ES-I3 (cell line): ENCODE data around the gene KIF26A.

Experiments
- H3K36me3 ChIP-seq: 2 replicates; pipeline ENCODE4 v1.6.1; 2013; ENCODE audit warnings: mild to moderate bottlenecking, low read length, control low read depth, moderate library complexity; ENCODE audit not compliant: insufficient read depth
- H3K4me1 ChIP-seq: 2 replicates; pipeline ENCODE4 v1.6.1; 2013; ENCODE audit warnings: mild to moderate bottlenecking, control low read depth, low read length; ENCODE audit not compliant: insufficient read depth
- H3K9ac ChIP-seq: 2 replicates; pipeline ENCODE4 v1.6.1; 2013; ENCODE audit warnings: low read depth, mild to moderate bottlenecking, low read length, moderate library complexity
- H3K9me3 ChIP-seq: 2 replicates; pipeline ENCODE4 v1.6.1; 2013; ENCODE audit warnings: mild to moderate bottlenecking, low read length, moderate library complexity; ENCODE audit not compliant: control insufficient read depth, insufficient read depth

Gene KIF26A

DNA sequence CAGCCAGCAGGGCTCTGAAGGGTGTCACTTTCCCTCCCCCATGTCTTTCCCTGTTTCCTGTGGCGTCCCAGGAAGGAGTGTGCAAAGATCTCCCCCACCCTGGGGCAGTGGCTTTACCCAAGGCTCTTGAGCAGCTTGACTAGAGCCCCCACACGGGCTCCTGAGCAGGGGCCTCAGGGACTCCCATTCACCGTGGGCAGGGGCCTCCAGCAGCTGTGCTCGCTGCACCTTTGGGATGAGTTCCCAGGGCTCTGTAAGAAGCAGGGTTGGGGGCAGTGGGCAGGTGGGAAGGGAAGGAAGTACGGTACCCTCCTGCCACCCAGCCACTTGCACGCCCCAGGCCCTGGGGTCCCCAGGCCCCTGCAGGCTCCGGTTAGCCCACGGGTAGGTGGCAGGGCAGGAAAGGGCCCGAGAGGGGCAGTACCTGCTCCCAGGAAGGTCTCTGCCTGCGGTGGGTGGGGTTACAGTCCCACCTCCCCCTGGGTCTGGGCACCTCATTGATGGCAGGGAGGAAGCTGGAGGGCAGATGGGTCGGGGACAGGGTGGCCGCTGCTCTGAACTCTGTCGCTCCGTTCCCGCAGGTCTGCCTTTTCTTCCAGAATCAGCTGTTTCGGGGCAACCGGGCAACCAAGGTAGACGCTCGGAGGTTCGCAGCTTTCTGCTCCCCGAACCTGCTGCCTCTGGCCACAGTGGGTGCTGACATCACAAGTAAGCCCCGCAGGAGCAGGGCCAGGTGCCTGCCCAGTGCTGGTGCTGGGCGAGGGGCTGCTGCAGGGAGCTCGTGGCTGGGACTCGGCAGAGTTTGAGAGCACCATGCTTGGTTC is 39.9 kb upstream of the KIF26A start:
- H3K4me1 ChIP-seq = peaks cover 5% of the 10 kb centered on the region; the same call in 1 of the 2 replicates
- H3K9ac ChIP-seq = no peak overlapping the region
- no peaks in the 10 kb centered on the region for H3K36me3 ChIP-seq
- no peaks in the 10 kb centered on the region for H3K9me3 ChIP-seq

DNA sequence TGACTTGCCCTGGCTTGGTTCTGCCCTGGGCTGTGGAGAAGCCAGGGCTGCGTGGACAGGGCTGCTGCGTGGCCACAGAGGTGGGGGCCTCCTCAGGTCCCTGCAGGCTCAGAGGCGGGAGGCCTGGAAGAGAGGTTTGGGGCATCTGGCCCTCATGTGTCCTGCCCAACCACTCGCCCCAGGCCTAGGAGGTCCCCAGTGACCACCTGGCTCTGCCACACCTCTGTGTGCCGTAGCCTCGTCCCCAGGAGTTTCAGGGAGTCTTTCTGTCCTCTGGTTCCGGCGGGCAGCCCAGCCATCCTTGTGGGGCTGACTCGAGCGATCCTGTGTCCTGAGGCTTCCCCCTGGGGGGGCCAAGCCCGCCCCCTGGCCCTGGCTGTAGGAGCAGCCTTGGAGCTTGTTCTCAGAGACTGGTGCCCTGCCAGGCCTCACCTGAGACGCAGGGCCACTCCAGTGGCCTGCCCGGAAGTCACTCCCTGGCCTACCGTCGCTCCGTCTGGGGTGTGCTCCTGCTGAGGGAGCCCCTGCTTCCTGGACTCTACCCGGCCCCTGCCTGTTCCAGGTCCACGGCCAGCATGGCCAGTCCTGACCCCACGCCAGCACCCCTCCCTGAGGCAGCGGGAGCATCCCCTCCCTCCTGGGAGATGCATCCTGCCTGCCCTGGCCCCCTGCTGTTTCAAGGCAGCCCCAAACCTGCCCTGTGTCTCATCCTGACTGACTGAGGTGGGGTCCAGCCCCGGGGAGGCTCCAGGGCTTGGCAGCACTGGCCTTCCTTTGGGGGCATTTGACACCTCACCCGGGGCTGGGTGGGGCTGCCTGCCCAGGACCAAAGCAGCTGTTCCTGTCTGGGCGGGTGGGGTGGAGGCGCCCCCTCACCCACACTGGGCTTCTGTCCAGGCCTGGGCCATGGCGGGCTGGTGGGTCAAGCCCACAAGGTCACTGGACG is 39.0 kb upstream of the KIF26A start:
- Histone ChIP-seq H3K36me3 (no peaks in the 10 kb centered on the region), H3K9ac (no peak overlapping the region), H3K9me3 (no peaks in the 10 kb centered on the region), H3K4me1 (peaks cover 2% of the 10 kb centered on the region; the same call in 1 of the 2 replicates)

DNA sequence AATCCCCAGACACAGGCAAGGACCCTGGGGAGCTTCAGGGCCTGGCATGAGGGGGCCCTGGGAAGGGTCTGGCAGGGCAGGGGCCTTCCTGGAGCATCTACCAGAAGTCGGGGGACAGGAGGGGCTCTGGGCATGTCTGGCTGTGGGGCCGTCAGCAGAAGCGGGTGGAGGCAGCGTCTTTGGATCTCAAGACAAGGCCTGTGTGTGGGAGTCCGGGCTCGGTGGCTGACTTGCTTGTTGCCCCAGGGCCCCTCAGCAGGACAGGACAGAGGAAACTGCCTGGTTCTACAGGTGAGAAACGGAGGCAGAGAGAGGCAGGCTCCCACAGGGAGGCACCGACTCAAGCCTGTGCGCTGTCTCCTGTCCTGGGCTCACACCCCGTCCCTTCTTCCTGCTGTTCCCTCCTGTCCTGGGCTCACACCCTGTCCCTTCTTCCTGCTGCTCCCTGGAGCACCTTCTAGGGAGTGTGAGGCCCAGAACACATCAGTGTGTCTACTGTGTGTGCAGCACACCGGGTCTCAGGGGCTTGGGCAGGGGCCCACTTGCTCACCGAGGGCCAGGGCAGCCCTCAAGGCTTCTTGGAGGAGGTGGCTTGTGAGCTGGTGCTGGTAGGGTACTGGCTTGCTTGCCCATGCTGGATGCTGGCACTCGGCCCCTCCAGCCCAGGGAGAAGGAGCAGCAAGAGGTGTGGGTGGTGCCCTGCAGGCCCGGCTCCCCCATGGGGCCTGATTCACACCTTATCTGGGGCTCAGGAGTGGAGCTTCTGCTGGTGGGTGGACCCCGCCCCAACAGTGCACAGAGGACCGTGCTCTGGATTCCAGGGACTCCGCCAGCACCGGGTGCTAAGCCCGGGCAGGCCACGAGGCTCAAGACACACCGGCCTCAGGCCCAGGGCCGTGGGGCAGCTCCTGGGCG is 38.0 kb upstream of the KIF26A start:
- H3K4me1 ChIP-seq = no peaks in the 10 kb centered on the region
- H3K9ac ChIP-seq = no peak overlapping the region
- H3K36me3 ChIP-seq = no peaks in the 10 kb centered on the region
- H3K9me3 ChIP-seq = no peaks in the 10 kb centered on the region

DNA sequence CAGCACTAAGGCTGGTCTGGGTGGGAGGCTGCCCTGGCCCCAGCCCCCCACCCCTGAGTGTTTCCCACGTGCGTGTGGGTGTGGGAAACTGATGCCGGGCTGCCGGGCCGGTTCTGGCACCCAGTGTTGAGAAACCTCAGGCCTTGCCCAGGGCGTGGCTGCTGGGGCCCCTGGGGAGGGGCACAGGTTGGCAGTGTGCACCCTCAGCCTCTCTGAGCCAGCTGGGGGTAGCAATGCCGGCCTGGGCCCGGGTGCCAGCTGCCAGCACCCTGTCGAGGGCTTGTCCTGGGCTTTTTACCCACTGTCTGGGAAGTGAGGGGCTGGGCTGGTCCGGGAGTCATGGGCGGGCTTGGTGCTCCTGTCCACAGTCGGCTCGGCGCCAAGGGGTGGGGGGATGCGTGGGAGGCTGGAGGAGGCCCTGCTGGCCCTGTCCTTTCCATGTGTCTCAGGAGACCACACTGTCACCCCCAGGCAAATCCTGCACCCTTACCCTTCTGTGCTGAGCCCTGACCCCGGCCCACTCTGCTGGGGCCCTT is 37.2 kb upstream of the KIF26A start:
- no peaks in the 10 kb centered on the region for H3K9me3 ChIP-seq
- H3K4me1 ChIP-seq = no peaks in the 10 kb centered on the region
- H3K36me3 ChIP-seq = no peaks in the 10 kb centered on the region
- no peak overlapping the region for H3K9ac ChIP-seq

DNA sequence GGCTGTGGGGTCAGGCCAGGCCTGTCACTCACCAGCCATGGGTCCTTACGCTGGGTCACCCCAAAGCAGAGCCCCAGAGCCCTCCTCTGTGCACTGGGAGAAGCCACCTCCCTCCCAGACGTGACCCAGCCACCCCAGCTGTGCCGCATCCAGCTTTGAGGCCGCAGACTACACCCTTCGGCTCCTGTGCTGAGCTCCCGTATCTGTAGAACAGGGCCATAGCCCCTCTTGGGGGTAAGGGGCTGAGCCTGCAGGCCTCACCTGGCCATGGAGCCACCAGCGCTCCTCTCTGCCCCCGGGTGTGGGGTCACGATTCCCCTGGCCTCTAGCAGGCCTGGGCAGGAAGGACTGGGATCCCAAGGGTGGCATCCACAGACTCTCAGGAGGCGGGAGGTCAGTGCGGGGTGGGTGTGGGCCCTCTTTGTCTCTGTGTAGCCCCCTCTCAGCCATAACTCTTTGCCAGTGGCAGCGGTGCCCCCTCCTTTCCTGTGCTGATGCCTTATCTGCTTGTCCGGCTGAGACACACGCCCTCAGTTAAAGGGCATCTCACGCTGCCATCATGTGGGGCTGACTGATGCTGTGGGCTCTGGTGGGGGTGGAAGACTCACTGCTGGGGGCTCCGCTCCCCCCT is 36.6 kb upstream of the KIF26A start:
- H3K9ac ChIP-seq = no peak overlapping the region
- no peaks in the 10 kb centered on the region for H3K36me3 ChIP-seq
- no peaks in the 10 kb centered on the region for H3K9me3 ChIP-seq
- no peaks in the 10 kb centered on the region for H3K4me1 ChIP-seq

DNA sequence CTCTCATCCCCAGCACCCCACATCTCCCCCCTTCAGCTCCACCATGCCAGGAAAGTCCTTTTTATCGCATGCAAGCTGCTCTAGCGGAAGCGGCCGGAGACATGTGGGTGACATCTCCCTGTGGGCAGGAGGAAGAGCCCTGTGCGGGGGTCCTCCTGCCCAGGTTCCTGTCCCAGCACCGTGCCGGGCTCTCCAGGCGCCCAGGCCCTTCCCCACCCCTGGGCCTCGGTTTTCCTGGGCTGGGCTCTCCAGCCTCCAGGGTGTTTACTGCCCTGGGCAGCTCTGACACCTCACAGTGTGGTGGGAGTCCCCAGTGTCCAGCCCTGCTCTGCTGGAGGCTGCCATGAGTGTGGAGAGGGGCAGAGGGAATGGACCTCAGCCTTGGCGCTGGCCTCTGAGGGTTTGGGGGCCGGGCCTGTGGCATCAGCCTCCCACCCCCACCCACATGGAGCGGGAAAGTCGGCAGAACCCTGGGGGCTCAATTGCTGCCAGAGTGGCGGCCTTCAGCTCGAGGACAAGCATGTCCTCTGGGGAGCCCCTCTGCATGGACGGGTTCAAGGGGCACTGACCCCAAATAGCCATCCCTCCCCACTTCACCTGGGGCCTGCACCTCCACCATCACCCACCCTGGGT is 36.0 kb upstream of the KIF26A start:
- no peaks in the 10 kb centered on the region for H3K4me1 ChIP-seq
- H3K9me3 ChIP-seq = no peaks in the 10 kb centered on the region
- H3K36me3 ChIP-seq = no peaks in the 10 kb centered on the region
- H3K9ac ChIP-seq = no peak overlapping the region

DNA sequence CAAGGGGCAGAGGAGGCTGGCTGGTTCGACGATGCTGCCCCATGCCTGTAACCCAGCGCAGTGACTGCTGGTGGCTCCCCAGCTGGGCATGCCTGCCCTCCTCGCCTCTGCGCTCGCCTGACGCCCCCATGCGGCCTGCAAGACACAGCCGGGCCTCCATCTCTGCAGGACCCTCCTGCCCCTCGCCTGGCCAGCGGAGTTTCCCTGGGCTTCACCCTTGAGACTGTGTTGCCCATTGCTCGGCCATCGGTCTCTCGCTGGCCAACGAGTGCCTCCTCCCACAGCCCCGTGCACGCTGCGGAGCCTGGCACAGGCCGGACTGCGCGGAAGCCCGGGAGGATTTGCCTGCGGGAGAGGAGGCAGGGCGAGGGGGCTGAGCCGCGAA is 35.3 kb upstream of the KIF26A start:
- no peaks in the 10 kb centered on the region for H3K9me3 ChIP-seq
- H3K9ac ChIP-seq = no peak overlapping the region
- H3K4me1 ChIP-seq = no peaks in the 10 kb centered on the region; the same call in 1 of the 2 replicates
- H3K36me3 ChIP-seq = no peaks in the 10 kb centered on the region

DNA sequence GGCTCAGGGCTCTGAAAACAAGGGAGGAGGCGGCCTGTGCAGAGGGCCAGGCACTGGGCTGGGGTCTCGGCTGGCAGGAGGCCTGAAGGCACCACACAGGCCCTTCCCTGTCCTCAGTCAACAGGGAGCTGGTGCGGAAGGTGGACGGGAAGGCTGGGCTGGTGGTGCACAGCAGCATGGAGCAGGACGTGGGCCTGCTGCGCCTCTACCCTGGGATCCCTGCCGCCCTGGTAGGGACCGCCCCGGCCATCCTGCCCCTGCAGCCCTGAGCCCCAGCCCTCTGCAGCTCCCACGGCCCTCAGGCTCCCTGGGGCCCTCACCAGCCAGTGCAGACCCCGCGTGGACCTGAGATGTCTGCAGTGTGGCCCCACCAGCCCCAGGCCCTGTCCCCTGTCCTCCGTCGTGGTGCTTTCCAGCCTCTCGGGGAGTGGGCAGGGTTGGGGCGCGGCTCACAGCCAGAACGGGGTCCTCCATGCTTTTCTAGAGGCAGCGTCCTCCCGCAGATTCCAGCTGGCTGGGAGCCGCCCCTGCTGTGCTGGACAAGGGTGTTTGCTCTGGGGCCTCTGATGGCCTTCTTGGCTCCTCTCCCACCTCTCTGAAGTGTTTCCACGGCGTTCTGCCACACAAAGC is 34.8 kb upstream of the KIF26A start:
- H3K9me3 ChIP-seq = no peaks in the 10 kb centered on the region
- H3K4me1 ChIP-seq = peaks cover 4% of the 10 kb centered on the region; the same call in 1 of the 2 replicates
- H3K36me3 ChIP-seq = no peaks in the 10 kb centered on the region
- no peak overlapping the region for H3K9ac ChIP-seq

DNA sequence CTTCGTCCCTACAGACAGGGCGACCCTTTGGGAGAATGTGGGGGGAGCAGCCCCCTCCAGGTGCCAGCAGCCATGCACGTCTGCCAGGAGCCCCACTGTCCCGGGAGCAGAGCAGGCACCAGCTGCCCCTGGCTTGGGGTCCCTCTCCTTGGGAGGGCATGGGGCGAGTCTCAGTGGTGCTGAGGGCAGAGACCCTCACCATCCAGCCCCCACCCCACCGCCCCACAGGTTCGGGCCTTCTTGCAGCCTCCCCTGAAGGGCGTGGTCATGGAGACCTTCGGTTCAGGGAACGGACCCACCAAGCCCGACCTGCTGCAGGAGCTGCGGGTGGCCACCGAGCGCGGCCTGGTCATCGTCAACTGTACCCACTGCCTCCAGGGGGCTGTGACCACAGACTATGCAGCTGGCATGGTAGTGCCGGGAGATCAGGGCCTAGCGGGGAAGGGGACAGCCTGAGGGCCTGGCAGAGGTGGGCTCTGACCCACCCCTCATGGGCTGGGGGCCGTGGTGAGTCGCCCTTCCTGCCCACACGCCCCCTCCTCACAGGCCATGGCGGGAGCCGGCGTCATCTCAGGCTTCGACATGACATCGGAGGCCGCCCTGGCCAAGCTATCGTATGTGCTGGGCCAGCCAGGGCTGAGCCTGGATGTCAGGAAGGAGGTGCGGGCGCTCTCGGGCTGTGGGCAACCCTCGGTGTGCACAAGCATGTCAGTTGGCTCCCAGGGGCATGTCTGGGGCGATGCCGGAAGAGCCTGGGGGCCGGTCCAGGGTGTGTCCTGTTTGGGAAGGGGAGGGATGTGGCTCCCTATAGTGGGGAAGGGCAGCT is 34.1 kb upstream of the KIF26A start:
- H3K9ac ChIP-seq = no peak overlapping the region
- H3K4me1 ChIP-seq = peaks cover 8% of the 10 kb centered on the region; the same call in 1 of the 2 replicates
- no peaks in the 10 kb centered on the region for H3K36me3 ChIP-seq
- H3K9me3 ChIP-seq = no peaks in the 10 kb centered on the region

DNA sequence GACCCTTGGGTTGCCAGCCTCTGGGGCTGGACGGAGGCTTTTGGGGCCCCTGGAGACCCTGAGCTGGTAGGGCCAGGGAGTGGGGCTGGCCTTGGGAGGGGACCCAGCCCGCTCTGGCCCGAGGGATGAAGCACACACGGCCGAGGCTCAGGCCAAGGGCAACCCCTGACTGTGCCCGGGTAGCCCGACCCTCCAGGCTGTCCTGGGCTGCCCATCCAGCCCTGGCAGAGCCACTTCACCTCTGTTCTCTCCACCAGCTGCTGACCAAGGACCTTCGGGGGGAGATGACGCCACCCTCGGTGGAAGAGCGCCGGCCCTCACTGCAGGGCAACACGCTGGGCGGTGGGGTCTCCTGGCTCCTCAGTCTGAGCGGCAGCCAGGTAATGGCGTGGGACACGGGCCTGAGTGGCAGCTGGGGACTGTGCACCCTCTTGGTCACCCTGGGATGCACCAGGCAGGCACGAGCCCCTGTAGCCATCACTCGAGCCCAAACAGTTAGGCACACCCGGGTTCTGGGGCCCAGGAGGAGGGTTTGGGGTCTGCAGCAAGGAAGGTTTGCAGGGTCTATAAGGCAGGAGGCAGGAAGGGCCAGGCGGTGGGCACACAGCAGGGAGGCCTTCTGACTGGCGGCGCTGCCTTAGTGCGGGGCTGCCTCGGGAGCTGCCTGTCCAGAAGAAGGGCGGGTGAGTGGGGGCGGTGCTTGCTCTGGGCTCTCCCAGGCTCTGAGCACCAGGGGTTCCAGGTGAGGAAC is 33.1 kb upstream of the KIF26A start:
- no peaks in the 10 kb centered on the region for H3K36me3 ChIP-seq
- no peaks in the 10 kb centered on the region for H3K9me3 ChIP-seq
- H3K9ac ChIP-seq = no peak overlapping the region
- peaks cover 8% of the 10 kb centered on the region; the same call in 1 of the 2 replicates for H3K4me1 ChIP-seq

DNA sequence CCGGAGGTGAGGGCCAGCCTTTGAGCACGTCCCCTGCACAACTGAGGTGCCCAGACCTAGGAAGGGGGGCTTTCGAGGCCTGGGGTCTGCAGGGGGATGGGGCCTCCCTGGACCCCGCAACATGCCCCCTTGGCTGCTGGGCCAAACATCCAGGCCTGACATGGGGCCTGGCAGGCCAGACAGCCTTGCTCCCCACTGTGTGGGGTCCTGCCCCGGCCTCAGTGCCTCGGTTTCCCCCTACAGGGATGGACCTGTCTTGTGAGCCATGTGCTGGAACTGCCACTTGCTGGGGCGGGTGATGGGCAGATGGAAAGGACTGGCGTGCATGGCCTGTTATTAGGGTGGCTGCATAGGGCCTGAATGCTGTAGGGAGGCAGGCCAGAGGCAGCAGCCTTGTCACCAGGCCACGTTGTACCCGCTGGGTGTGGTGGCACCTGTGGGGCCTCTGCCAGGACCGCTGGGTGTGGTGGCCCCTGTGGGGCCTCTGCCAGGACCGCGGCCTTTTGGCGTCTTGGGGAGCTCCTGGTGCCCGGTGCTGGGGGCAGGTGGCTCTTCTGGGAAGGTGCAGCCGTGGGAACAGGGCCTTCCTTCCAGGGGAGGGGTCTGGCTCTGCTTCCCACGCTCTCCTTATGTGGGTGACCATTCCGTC is 32.4 kb upstream of the KIF26A start:
- Histone ChIP-seq H3K9me3 (no peaks in the 10 kb centered on the region), H3K4me1 (peaks cover 8% of the 10 kb centered on the region; the same call in 1 of the 2 replicates), H3K9ac (no peak overlapping the region), H3K36me3 (no peaks in the 10 kb centered on the region)
